MM.1S (cell line): ENCODE measurements around the gene NPC1L1.

ENCODE experiments used
- DNase-seq: peaks from one replicate; pipeline ENCODE4 v3.0.0-alpha.2; 2015
- H2AFZ ChIP-seq: fragments of 300-600 bp; sonication (generic); 2 replicates; pipeline ENCODE4 v1.6.0; 2016; ENCODE audit warnings: antibody characterized with exemption, low read length
- H3F3A ChIP-seq: fragments of 300-600 bp; sonication (generic); 2 replicates; pipeline ENCODE4 v1.6.1; 2016; ENCODE audit warnings: mild to moderate bottlenecking, antibody characterized with exemption, low read length, moderate library complexity, mixed read lengths; ENCODE audit not compliant: insufficient read depth
- H3K27ac ChIP-seq: fragments of 300-600 bp; sonication (generic); 2 replicates; pipeline ENCODE4 v1.5.1; 2016; ENCODE audit warnings: mild to moderate bottlenecking, low read length
- H3K27me3 ChIP-seq: fragments of 300-600 bp; sonication (generic); replicated peaks from 2 replicates; pipeline ENCODE4 v1.6.0; 2016; ENCODE audit warnings: low read length; ENCODE audit not compliant: insufficient read depth
- H3K36me3 ChIP-seq: fragments of 300-600 bp; sonication (generic); replicated peaks from 2 replicates; pipeline ENCODE4 v1.6.1; 2016; ENCODE audit warnings: mild to moderate bottlenecking, low read length, mixed read lengths; ENCODE audit not compliant: insufficient read depth
- H3K4me1 ChIP-seq: fragments of 300-600 bp; sonication (generic); 2 replicates; pipeline ENCODE4 v1.6.1; 2016; ENCODE audit warnings: low read length, mixed read lengths
- H3K4me2 ChIP-seq: fragments of 300-600 bp; sonication (generic); 2 replicates; pipeline ENCODE4 v1.6.0; 2016; ENCODE audit warnings: low read depth, low read length
- H3K4me3 ChIP-seq: fragments of 300-600 bp; sonication (generic); 2 replicates; pipeline ENCODE4 v1.5.1; 2016; ENCODE audit warnings: low read length, mixed read lengths
- H3K79me2 ChIP-seq: fragments of 300-600 bp; sonication (generic); 2 replicates; pipeline ENCODE4 v1.6.1; 2016; ENCODE audit warnings: mixed run types, low read length, mixed read lengths
- H3K9ac ChIP-seq: fragments of 300-600 bp; sonication (generic); 2 replicates; pipeline ENCODE4 v1.6.1; 2016; ENCODE audit warnings: low read length, mixed read lengths
- H3K9me2 ChIP-seq: fragments of 300-600 bp; sonication (generic); replicated peaks from 2 replicates; pipeline ENCODE4 v1.6.1; 2016; ENCODE audit warnings: mild to moderate bottlenecking, low read length, mixed read lengths; ENCODE audit not compliant: insufficient read depth
- H3K9me3 ChIP-seq: fragments of 300-600 bp; sonication (generic); replicated peaks from 2 replicates; pipeline ENCODE4 v1.6.1; 2016; ENCODE audit warnings: mild to moderate bottlenecking, low read length, mixed read lengths; ENCODE audit not compliant: insufficient read depth
- H4K20me1 ChIP-seq: fragments of 300-600 bp; sonication (generic); 2 replicates; pipeline ENCODE4 v1.6.1; 2016; ENCODE audit warnings: mild to moderate bottlenecking, low read length, moderate library complexity, mixed read lengths; ENCODE audit not compliant: insufficient read depth
- CTCF ChIP-seq: fragments of 300-600 bp; sonication (generic); IDR thresholded peaks from 2 replicates; pipeline ENCODE4 v1.5.1; 2016; ENCODE audit warnings: antibody characterized with exemption, low read length, mixed read lengths
- EZH2 ChIP-seq: fragments of 300-600 bp; sonication (generic); optimal IDR thresholded peaks from 2 replicates; pipeline ENCODE3; 2017; ENCODE audit warnings: low read depth, mild to moderate bottlenecking, antibody characterized with exemption, low read length, mixed read lengths
- EZH2phosphoT487 ChIP-seq: fragments of 300-600 bp; sonication (generic); IDR thresholded peaks from 2 replicates; pipeline ENCODE4 v1.6.1; 2018; ENCODE audit warnings: antibody characterized with exemption, low read length

NPC1L1 gene

GRCh38 chr7:44568771-44569560 lies 27.8 kb upstream of the NPC1L1 start:
- Histone ChIP-seq H3K27ac (no peak overlapping the region), H3K79me2 (peaks cover 56% of the 10 kb centered on the region), H3K36me3 (peaks cover 16% of the 10 kb centered on the region), H2AFZ (no peak overlapping the region), H4K20me1 (no peaks in the 10 kb centered on the region), H3K27me3 (no peaks in the 10 kb centered on the region), H3K9me2 (no peaks in the 10 kb centered on the region), H3F3A (peaks cover 16% of the 10 kb centered on the region; the same call in 1 of the 2 replicates), H3K4me2 (no peak overlapping the region), H3K4me3 (no peak overlapping the region), H3K9me3 (no peaks in the 10 kb centered on the region), H3K4me1 (no peaks in the 10 kb centered on the region), H3K9ac (no peak overlapping the region)
- no peak for TF ChIP-seq CTCF
- no peak for TF ChIP-seq EZH2
- no peak for TF ChIP-seq EZH2phosphoT487
- DNase-seq = no peak

GRCh38 chr7:44567884-44568283 lies 26.8 kb upstream of the NPC1L1 start:
- no peak overlapping the region for H3K9ac ChIP-seq

GRCh38 chr7:44566680-44567079 lies 25.6 kb upstream of the NPC1L1 start:
- Histone ChIP-seq H3K9me2 (no peaks in the 10 kb centered on the region), H3K79me2 (peaks cover 33% of the 10 kb centered on the region), H3K9me3 (no peaks in the 10 kb centered on the region), H2AFZ (no peak overlapping the region), H3K4me3 (no peak overlapping the region), H3K27ac (no peak overlapping the region), H3K27me3 (no peaks in the 10 kb centered on the region), H3K36me3 (peaks cover 10% of the 10 kb centered on the region), H3K9ac (no peak overlapping the region), H3K4me2 (no peak overlapping the region), H4K20me1 (no peaks in the 10 kb centered on the region), H3F3A (peaks cover 16% of the 10 kb centered on the region; the same call in 1 of the 2 replicates), H3K4me1 (no peaks in the 10 kb centered on the region)
- no peak for DNase-seq
- TF ChIP-seq EZH2 (no peak), CTCF (no peak), EZH2phosphoT487 (no peak)

More at GRCh38 chr7:44567884-44568283, 26.8 kb upstream of the NPC1L1 start:
- Histone ChIP-seq H3K4me2 (no peak overlapping the region), H3K27ac (no peak overlapping the region), H2AFZ (no peak overlapping the region), H3F3A (peaks cover 16% of the 10 kb centered on the region; the same call in 1 of the 2 replicates), H3K4me3 (no peak overlapping the region), H3K4me1 (no peaks in the 10 kb centered on the region), H3K36me3 (peaks cover 16% of the 10 kb centered on the region), H3K79me2 (peaks cover 45% of the 10 kb centered on the region), H3K27me3 (no peaks in the 10 kb centered on the region), H3K9me3 (no peaks in the 10 kb centered on the region), H4K20me1 (no peaks in the 10 kb centered on the region), H3K9me2 (no peaks in the 10 kb centered on the region)
- TF ChIP-seq CTCF (no peak), EZH2phosphoT487 (no peak), EZH2 (no peak)
- no peak for DNase-seq
